ENCODE measurements around the gene PLEKHS1. TPM values are rescaled to one million over a fixed set of nuclear protein-coding genes. Genes with fewer than 3 reads are reported as not detected.

Gene PLEKHS1
- total RNA-seq, 1 experiment from 2014 or later = 0.21 TPM

DNA sequence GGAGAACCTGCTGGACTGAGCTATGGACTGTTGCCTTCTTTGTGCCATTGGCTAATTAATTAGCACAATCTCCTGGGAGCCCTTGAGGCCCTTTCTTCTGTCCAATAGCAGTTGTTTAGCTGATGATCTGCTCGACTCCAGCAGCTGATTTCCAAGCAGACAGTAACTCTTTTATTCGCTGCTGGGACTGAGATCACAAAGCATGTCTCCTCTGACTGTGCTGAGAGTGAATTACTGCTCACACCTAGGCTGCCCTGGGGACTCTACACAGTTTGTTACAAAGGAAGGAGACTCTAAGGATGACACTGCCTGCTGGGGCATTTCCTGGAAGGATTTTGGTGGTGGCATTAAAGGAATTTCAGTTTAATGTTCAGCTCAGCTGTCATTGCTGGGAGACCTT is 40.3 kb upstream of the PLEKHS1 start:
- no peaks in the 10 kb centered on the region for H3K36me3 ChIP-seq (ENCODE audit: control insufficient read depth, insufficient read depth, low read length)
- intact Hi-C loops (cut with micrococcal nuclease; ENCODE audit: unreplicated experiment) (no loop called here), in situ Hi-C loops (cut with HindIII; ENCODE audit: low pct_unique_long_range_greater_than_20kb, low sequenced_read_pairs) (no loop called here)
- CTCF ChIA-PET = no interaction called here
- no peak for ATAC-seq
- DNase-seq (ENCODE audit: low read depth, low spot score) = no peak
- no TSS peak for BruUV-seq (replicated peaks)
- H3K27ac ChIP-seq (ENCODE audit: low read length) = no peak overlapping the region
- H3K4me3 ChIP-seq (ENCODE audit: low read depth in 2 of 2, low read length in 2 of 2) = no peak overlapping the region
- TF ChIP-seq, protein P1, sequence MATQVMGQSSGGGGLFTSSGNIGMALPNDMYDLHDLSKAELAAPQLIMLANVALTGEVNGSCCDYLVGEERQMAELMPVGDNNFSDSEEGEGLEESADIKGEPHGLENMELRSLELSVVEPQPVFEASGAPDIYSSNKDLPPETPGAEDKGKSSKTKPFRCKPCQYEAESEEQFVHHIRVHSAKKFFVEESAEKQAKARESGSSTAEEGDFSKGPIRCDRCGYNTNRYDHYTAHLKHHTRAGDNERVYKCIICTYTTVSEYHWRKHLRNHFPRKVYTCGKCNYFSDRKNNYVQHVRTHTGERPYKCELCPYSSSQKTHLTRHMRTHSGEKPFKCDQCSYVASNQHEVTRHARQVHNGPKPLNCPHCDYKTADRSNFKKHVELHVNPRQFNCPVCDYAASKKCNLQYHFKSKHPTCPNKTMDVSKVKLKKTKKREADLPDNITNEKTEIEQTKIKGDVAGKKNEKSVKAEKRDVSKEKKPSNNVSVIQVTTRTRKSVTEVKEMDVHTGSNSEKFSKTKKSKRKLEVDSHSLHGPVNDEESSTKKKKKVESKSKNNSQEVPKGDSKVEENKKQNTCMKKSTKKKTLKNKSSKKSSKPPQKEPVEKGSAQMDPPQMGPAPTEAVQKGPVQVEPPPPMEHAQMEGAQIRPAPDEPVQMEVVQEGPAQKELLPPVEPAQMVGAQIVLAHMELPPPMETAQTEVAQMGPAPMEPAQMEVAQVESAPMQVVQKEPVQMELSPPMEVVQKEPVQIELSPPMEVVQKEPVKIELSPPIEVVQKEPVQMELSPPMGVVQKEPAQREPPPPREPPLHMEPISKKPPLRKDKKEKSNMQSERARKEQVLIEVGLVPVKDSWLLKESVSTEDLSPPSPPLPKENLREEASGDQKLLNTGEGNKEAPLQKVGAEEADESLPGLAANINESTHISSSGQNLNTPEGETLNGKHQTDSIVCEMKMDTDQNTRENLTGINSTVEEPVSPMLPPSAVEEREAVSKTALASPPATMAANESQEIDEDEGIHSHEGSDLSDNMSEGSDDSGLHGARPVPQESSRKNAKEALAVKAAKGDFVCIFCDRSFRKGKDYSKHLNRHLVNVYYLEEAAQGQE (IDR thresholded peaks at IDR 0.05; ENCODE audit: insufficient read depth in 1 of 2, low read depth in 2 of 2, low read length in 1 of 2) = no peak
- TF ChIP-seq, protein P2, sequence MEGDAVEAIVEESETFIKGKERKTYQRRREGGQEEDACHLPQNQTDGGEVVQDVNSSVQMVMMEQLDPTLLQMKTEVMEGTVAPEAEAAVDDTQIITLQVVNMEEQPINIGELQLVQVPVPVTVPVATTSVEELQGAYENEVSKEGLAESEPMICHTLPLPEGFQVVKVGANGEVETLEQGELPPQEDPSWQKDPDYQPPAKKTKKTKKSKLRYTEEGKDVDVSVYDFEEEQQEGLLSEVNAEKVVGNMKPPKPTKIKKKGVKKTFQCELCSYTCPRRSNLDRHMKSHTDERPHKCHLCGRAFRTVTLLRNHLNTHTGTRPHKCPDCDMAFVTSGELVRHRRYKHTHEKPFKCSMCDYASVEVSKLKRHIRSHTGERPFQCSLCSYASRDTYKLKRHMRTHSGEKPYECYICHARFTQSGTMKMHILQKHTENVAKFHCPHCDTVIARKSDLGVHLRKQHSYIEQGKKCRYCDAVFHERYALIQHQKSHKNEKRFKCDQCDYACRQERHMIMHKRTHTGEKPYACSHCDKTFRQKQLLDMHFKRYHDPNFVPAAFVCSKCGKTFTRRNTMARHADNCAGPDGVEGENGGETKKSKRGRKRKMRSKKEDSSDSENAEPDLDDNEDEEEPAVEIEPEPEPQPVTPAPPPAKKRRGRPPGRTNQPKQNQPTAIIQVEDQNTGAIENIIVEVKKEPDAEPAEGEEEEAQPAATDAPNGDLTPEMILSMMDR (IDR thresholded peaks at IDR 0.05) = no peak
- TF ChIP-seq POLR2AphosphoS5 (IDR thresholded peaks at IDR 0.05; ENCODE audit: low read depth, low read length) (no peak), SIN3A (IDR thresholded peaks at IDR 0.05; ENCODE audit: borderline replicate concordance, insufficient read depth, low read depth, low read length) (no peak), TCF7L2 (IDR thresholded peaks at IDR 0.05; ENCODE audit: low read depth, low read length) (no peak)
- H3K27me3 ChIP-seq (ENCODE audit: control insufficient read depth, insufficient read depth, low read length) = no peaks in the 10 kb centered on the region
- H3K9me3 ChIP-seq (ENCODE audit: control insufficient read depth, insufficient read depth, low read depth, low read length) = no peaks in the 10 kb centered on the region
- POLR2A ChIA-PET = interaction anchor here (0.6 kb wide), 1 partner anchor 282 kb away, joined by 5 read pairs; no protein-coding TSS in a partner anchor
- H3K4me1 ChIP-seq (ENCODE audit: control insufficient read depth, insufficient read depth, low read length) = no peaks in the 10 kb centered on the region

DNA sequence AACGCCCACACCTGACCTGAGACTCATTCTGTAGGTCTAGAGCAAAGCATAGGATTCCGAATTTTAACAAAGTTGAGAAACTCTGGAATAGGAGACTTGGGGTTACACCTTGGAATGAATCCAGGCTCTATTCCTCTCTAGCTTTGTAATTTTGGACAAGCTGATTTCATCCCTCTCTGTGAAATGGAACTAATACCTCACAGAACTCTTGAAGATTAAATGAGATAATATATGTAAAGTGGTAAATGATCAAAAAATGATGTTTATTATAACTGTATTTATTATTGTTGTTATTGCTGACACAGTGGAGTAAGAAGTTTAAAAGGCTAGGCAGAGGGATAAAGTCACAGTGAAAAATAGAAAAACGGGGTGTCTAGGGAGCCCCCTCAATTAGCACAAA is 39.5 kb upstream of the PLEKHS1 start:
- no peak overlapping the region for H3K4me3 ChIP-seq (ENCODE audit: low read depth in 2 of 2, low read length in 2 of 2)
- no peaks in the 10 kb centered on the region for H3K9me3 ChIP-seq (ENCODE audit: control insufficient read depth, insufficient read depth, low read depth, low read length)
- intact Hi-C loops (cut with micrococcal nuclease; ENCODE audit: unreplicated experiment) = no loop called here
- TF ChIP-seq, protein P2 (IDR thresholded peaks at IDR 0.05) = no peak
- CTCF ChIA-PET = no interaction called here
- BruUV-seq (replicated peaks) = no TSS peak
- H3K27me3 ChIP-seq (ENCODE audit: control insufficient read depth, insufficient read depth, low read length) = no peaks in the 10 kb centered on the region
- ATAC-seq (no peak), DNase-seq (ENCODE audit: low read depth, low spot score) (no peak)
- POLR2A ChIA-PET = no interaction called here
- no peaks in the 10 kb centered on the region for H3K36me3 ChIP-seq (ENCODE audit: control insufficient read depth, insufficient read depth, low read length)
- H3K27ac ChIP-seq (ENCODE audit: low read length) = no peak overlapping the region
- no peaks in the 10 kb centered on the region for H3K4me1 ChIP-seq (ENCODE audit: control insufficient read depth, insufficient read depth, low read length)
- in situ Hi-C loops (cut with HindIII; ENCODE audit: low pct_unique_long_range_greater_than_20kb, low sequenced_read_pairs) = no loop called here

All from Panc1 (cell line).